ENCODE data around the gene SAFB2.

- TF ChIP-seq, protein P1, sequence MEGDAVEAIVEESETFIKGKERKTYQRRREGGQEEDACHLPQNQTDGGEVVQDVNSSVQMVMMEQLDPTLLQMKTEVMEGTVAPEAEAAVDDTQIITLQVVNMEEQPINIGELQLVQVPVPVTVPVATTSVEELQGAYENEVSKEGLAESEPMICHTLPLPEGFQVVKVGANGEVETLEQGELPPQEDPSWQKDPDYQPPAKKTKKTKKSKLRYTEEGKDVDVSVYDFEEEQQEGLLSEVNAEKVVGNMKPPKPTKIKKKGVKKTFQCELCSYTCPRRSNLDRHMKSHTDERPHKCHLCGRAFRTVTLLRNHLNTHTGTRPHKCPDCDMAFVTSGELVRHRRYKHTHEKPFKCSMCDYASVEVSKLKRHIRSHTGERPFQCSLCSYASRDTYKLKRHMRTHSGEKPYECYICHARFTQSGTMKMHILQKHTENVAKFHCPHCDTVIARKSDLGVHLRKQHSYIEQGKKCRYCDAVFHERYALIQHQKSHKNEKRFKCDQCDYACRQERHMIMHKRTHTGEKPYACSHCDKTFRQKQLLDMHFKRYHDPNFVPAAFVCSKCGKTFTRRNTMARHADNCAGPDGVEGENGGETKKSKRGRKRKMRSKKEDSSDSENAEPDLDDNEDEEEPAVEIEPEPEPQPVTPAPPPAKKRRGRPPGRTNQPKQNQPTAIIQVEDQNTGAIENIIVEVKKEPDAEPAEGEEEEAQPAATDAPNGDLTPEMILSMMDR (conservative IDR thresholded peaks at IDR 0.05): no peak
- TF ChIP-seq ZFX (IDR thresholded peaks at IDR 0.05): no peak
Observed at GRCh38 chr19:5608291-5608690, 14.3 kb downstream of the SAFB2 start.

All from C4-2B (cell line).